GM21723 (cell line): ENCODE data around the gene ATXN10.

ENCODE experiments used
- ATAC-seq: cut with Tn5 transposase; IDR thresholded peaks from one replicate; pipeline ENCODE4 v1.9.1; 2021; ENCODE audit warnings: mild to moderate bottlenecking, moderate library complexity; ENCODE audit not compliant: unreplicated experiment

Gene ATXN10

DNA sequence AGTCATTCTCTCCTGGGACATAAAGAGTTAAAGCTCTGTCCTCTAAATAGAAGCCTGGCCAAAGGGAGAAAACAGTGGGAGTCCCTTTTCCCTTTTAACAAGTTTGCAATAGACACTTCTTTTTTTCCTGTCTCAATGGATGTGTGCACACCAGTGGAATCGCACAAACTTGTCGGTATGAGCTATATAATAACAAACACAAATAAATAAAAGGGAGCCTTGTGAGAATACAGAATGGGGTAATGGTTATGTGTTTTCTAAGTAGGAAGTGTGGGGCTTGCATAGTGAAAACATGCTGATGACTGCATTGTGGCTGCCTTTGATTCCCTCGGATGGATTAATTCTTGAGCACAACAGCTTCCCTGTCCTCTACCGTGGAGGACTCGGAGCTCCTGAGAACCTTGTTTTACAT is 173.4 kb downstream of the ATXN10 start:
- no peak for ATAC-seq

- no peak for ATAC-seq
Observed at GRCh38 chr22:45846952-45847351, 175.3 kb downstream of the ATXN10 start.

GRCh38 chr22:45848904-45849303 is 177.3 kb downstream of the ATXN10 start:
- ATAC-seq = no peak

- ATAC-seq = no peak
Observed at GRCh38 chr22:45852826-45853225, 181.2 kb downstream of the ATXN10 start.

DNA sequence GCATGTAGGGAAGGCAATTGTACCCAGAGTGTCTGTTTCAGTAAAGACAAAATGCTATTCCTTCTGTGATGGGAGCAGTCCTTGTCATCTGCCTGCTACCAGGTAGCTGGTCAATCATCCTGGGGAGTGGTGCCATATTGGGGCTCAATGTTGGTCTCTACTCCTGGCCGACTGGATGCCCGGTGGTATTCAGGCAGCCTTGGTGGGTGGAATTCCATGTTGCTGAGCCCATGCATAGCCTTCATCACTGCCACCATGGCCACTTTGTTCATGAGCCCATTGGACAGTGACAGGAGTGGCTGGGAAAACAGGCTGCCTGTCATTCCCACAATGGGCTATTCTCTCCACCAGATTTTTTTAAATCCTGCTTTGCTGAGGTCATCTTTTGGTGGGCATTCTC is 184.3 kb downstream of the ATXN10 start:
- no peak for ATAC-seq

GRCh38 chr22:45857519-45857918 is 185.9 kb downstream of the ATXN10 start:
- no peak for ATAC-seq

DNA sequence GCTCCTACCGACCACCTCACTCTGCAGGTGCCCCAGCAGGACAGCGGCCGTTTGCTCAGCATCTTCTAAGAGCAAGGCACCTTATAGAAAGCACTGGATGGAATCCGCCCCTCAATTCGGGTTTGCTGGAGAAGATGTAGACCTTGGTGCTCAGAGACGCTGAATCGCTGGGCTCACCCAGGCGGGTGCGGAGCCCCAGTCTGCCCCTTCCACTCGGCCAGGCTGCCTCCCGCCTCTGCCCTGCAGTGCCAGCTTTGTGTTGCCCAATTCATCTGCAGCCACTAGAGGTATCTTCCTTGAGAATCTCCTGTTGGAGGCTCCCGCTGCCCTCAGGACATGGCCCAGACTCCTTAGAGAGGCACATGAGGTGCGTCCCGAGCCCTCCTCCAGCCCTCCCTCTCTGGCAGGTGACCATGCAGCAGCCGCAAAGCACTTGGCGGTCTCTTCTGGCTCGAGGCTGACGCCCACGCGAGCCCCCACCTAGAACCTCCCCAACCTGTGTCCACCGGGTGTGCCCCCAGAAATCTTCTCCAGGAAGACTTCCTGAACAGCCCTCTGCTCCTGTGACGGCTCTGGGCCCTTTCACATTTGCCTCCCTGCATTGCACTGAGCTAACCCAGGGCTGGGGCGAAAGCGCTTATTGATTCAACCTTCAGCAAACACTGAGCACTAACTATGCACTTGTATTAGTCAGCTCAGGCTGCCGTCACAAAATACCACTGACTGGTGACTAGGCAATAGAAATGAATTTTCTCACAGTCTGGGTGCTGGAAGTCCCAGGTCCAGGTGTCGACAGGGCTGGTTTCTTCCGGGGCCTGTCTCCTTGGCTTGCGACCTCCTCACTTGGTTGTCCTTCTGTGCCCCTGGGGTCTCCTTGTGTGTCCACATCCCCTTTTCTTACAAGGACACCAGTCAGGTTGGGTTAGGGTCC is 187.9 kb downstream of the ATXN10 start:
- ATAC-seq = no peak

DNA sequence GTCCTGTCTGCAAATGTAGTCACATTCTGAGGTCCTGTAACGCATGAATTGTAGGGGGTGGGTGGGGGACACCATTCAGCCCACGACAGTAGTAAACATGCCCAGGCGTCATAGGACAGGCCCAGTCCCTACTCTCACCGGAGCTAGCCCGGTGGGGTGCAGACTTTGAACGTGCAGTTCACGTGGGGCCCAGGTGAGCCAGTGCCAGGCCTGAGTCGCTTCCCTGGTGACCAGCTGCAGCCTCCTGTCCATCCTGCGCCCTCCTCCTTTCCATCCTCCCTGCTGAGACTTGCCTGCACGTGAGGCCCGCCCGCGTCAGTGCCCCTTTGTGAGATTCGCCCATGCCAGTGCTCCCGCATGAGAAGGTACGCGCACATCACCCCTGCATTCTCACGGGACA is 188.6 kb downstream of the ATXN10 start:
- no peak for ATAC-seq

DNA sequence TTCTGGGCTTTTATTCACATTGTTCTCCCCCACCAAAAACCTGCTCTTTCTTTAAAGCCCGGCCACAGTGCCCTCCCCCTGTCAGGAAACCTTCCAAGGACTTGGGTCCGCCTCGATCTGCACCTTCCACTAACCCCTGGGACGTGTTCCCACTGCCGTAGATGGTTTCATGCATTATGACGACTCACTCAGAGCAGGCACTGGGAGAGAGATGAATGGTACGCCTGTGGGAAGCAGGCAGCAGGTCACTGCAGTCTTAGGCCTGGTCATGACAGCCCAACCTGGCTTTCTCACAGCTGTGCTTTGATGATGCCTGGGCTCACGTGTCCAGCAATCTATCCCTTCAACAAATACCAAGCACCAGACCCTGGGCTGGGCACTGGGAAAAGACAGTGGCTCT is 189.6 kb downstream of the ATXN10 start:
- ATAC-seq = no peak

DNA sequence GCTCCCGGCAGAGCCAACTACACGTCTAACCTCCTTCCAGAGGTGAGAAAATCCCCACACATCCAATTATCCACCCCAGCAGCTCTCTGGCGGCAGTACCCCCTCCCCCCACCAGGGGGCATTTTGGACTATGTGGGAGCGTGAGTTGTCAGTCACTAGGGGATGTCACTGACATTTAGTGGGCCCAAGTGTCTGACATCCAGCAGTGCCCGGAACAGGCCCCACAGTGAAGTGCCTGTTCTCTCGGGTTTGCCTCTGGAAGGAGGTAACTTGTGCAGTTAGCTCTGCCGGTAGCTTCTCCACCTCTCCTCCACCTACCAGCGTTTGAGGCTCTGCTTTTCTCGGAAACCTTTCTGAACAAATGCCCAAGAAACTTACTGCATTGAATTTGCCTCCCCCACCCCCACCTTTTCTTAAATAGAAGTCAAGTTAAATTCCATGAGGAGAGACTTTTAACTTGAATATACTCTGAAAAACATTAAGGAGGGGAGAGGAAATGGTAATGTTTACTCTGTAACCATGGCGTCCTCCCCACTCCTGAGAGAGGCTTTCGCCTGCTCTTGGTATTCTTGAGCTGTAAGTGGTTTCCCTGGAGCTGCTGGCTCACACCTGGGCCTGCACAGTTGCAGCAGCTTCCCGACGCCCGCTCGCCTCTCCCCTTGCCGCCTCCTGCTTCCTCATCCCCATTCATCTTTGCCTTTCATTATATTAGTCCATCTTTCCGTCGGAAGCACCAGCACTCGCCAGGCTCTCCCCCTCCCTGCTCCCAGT is 192.5 kb downstream of the ATXN10 start:
- no peak for ATAC-seq

DNA sequence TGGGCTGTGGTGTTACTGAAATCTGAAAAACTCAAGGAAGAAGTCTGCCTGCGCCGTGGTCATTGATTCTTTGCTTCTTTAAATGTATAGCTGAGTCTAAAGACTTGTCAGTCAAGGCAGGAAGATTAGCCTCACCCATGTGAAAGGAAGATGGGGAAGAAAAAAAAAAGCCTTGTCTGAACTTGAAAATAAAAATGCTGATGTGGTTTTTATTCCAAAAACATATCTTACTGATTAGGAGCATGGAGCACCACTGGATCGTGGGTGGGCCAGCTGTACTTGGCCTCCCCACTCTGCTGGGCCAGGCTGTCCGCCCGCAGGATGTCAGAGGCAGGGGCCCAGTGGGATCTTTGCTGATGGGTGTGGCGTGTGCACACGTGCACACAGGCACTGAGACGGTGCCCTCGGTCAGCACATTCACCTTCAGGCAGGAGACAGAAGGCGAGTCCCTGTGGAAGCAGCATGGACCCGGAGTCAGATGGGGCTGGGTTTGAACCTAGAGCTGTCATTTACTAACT is 193.4 kb downstream of the ATXN10 start:
- ATAC-seq = no peak

DNA sequence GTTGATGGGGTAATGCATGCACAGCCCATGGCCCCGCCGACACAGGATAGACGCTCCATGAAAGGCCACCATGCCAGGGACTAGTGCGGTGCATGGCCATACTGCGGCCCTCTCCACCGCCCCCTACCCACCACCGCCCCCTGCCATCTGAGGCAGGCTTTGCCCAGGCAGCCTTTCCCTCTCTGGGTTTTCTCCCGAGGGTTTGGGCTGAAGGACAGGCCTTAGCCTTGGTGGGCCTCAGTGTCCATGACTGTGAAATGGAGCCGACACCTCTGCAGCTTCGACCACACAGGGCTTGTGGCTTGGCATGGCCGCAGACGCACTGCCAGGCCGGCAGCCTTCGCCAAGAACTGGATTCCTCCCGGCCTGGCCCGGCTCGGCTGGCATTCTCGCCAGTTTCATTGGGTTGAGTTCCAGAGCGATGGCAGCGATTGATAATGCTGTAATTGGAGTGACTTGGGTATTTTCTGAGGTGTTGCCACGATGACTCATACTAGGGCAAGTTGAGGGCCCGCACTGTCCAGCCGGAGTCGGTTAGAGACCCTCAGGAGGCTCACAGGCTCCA is 194.0 kb downstream of the ATXN10 start:
- ATAC-seq = no peak

DNA sequence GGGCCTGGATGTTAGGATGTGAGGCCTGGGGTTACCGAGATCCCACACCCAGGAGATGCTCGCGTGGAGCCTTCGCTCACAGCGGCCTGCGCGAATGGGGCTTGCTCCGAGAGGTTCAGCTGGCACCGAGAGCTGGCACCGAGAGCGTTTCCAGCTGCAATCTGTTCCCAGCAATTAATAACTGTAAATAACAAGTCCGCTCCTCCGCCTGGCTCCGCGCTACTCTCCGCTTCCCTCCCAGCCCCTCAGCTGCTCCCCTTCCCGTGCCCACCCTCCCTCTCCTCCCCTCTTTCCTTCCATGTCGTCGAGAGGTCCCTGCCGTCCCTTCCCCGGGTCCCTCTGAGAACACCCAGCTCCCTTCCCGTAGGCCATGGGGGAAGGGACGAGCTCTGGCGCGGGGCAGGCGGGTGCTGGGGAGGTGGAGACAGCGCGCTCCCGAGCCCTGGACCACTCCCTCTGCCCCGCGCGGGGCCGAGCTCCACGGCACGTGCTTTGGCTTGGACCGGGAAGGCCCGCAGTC is 194.6 kb downstream of the ATXN10 start:
- no peak for ATAC-seq

GRCh38 chr22:45866646-45867117 is 195.0 kb downstream of the ATXN10 start:
- no peak for ATAC-seq

DNA sequence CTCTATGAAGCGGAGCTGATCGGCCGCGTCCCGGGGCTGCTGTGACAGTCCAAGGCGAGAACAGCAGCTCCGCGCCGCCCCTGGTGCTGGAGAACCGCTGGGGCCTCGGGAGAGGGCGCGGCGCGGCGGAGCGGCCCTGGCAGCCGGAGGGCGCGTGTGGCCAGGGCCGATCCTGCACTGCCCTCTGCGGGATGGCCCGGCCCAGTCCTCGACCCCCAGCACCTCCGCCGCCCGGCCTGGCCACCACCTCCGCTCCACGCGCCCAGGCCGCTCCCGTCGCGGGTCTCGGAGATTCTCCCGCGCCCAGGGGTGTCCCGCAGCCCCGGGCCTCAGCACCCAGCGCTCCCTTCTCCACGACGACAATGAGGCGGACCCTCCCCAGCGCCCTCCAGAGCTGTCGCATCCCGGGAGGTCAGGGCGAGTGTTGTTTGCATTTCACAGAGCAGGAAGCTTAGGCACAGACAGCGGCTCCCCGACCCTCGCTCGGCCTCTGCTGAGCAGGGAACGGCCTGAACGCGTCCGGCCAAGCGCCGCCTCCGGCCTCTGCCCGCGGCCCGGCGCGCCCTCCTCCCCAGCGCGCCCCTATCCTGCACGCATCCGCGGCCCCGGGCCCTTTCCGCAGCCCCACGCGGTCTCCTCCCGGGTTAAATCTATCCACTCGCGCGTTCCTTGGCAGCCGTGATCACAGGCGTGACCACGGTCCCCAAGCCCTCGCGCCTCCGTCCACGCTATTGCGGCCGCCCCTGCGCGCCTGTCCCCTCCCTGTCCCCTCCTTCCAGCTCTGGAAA is 195.7 kb downstream of the ATXN10 start:
- no peak for ATAC-seq

- no peak for ATAC-seq
Observed at GRCh38 chr22:45867906-45868555, 196.4 kb downstream of the ATXN10 start.

DNA sequence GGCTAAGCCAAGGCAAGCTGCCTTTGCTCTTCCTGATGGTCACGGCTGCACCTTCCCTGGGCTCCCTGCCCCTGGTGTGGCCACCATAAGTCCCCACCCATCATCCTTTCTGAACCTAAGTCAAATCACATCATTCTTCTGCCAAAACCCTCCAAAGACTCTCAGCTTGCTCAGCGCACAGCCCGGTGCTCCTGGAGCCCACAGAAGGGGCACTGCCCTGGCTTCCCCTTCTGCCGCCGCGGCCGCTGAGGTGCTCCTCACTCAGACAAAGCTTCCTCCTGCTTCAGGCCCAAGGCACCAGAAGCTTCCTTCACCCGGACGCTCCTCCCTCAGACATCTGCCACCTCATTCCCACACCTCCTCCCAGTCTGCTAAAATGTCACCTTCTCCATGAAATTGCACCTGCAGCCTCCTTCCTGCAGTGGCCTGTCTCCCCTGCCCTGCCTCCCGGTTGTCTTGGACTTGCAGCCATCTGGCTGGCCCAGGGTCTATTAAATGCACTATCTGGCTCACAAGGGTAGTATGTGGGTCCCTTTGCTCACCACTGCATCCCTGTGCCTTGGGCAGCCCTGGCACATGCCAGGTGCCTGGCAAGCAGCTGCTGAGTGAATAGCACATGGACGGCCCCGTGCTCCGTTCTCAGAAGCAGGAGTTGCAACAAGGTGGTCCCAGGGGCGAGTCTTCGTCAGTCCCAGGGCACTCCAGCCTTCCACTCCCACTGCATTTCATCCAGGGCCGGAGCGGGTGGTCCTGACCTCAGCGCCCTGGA is 197.1 kb downstream of the ATXN10 start:
- no peak for ATAC-seq

DNA sequence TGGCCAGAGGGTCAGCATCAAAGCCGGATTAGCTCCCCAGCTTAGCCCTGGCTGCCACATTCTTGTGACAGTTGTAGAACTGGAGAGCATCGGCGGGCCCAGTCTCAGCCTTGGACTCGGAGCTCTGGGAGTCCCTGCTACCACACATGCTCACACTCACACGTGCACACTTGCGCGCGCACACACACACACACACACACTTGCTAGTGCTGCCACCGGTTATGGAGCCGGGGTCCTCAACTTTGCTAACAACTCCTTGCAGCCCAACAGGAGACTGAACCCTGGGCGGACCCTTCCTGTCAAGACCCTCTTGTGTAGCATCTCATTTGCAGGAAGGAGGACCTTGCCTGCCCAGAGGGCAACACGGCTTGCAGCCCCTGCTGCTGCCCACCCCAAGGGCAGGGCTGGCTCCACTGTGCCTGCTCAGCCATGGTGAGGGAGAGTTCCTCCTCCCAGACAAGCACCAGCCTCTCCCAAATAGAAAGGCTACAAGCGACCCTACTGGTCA is 197.8 kb downstream of the ATXN10 start:
- ATAC-seq = no peak

- no peak for ATAC-seq
Observed at GRCh38 chr22:45870011-45870410, 198.4 kb downstream of the ATXN10 start.
